ENCODE results near the gene FAM110A. TPM values are rescaled to one million over a fixed set of nuclear protein-coding genes. Genes with fewer than 3 reads are reported as not detected.

FAM110A gene
- total RNA-seq, 1 experiment from 2014 or later = 14.9 TPM

GRCh38 chr20:881783-882144, 48.2 kb downstream of the FAM110A start:
- peaks cover 32% of the 10 kb centered on the region for H3K4me1 Mint-ChIP-seq (ENCODE audit: low read depth, unreplicated experiment)
- no peak for TF ChIP-seq CTCF (IDR thresholded peaks at IDR 0.05; ENCODE audit: unreplicated experiment)
- peak overlapping the region; percentile 100 for H3K27ac Mint-ChIP-seq (ENCODE audit: unreplicated experiment)
- intact Hi-C loops (cut with micrococcal nuclease; ENCODE audit: unreplicated experiment) = no loop called here
- CTCF ChIA-PET = no interaction called here
- no peak for DNase-seq
- peak overlapping the region; percentile 78 for H3K4me3 Mint-ChIP-seq (ENCODE audit: low read depth, unreplicated experiment)
- TSS peak; percentile 77 for BruUV-seq (replicated peaks)
- no peaks in the 10 kb centered on the region for H3K27me3 Mint-ChIP-seq (ENCODE audit: unreplicated experiment)
- no peaks in the 10 kb centered on the region for H3K9me3 Mint-ChIP-seq (ENCODE audit: low read depth, unreplicated experiment)
- H3K36me3 Mint-ChIP-seq (ENCODE audit: insufficient read depth, unreplicated experiment) = peaks cover 8% of the 10 kb centered on the region

- Mint-ChIP-seq H3K27ac (ENCODE audit: unreplicated experiment) (no peak overlapping the region), H3K4me1 (ENCODE audit: low read depth, unreplicated experiment) (peaks cover 25% of the 10 kb centered on the region), H3K27me3 (ENCODE audit: unreplicated experiment) (peaks cover 3% of the 10 kb centered on the region), H3K4me3 (ENCODE audit: low read depth, unreplicated experiment) (no peak overlapping the region), H3K36me3 (ENCODE audit: insufficient read depth, unreplicated experiment) (peaks cover 8% of the 10 kb centered on the region), H3K9me3 (ENCODE audit: low read depth, unreplicated experiment) (no peaks in the 10 kb centered on the region)
- intact Hi-C loops (cut with micrococcal nuclease; ENCODE audit: unreplicated experiment) = no loop called here
- no peak for DNase-seq
- BruUV-seq (replicated peaks) = no TSS peak
- no peak for TF ChIP-seq CTCF (IDR thresholded peaks at IDR 0.05; ENCODE audit: unreplicated experiment)
- CTCF ChIA-PET = no interaction called here
Measured at GRCh38 chr20:884983-885952, 51.8 kb downstream of the FAM110A start.

- Mint-ChIP-seq H3K36me3 (ENCODE audit: insufficient read depth, unreplicated experiment) (no peaks in the 10 kb centered on the region), H3K4me3 (ENCODE audit: low read depth, unreplicated experiment) (no peak overlapping the region), H3K27ac (ENCODE audit: unreplicated experiment) (no peak overlapping the region), H3K4me1 (ENCODE audit: low read depth, unreplicated experiment) (peaks cover 8% of the 10 kb centered on the region), H3K27me3 (ENCODE audit: unreplicated experiment) (peaks cover 22% of the 10 kb centered on the region), H3K9me3 (ENCODE audit: low read depth, unreplicated experiment) (no peaks in the 10 kb centered on the region)
- no peak for TF ChIP-seq CTCF (IDR thresholded peaks at IDR 0.05; ENCODE audit: unreplicated experiment)
- BruUV-seq (replicated peaks) = no TSS peak
- CTCF ChIA-PET = no interaction called here
- intact Hi-C loops (cut with micrococcal nuclease; ENCODE audit: unreplicated experiment) = no loop called here
- no peak for DNase-seq
Measured at GRCh38 chr20:887137-887536, 53.6 kb downstream of the FAM110A start.

- CTCF ChIA-PET = no interaction called here
- no peak overlapping the region for H3K4me3 Mint-ChIP-seq (ENCODE audit: low read depth, unreplicated experiment)
- intact Hi-C loops (cut with micrococcal nuclease; ENCODE audit: unreplicated experiment) = no loop called here
- H3K9me3 Mint-ChIP-seq (ENCODE audit: low read depth, unreplicated experiment) = no peaks in the 10 kb centered on the region
- H3K36me3 Mint-ChIP-seq (ENCODE audit: insufficient read depth, unreplicated experiment) = no peaks in the 10 kb centered on the region
- no TSS peak for BruUV-seq (replicated peaks)
- peaks cover 8% of the 10 kb centered on the region for H3K4me1 Mint-ChIP-seq (ENCODE audit: low read depth, unreplicated experiment)
- DNase-seq = no peak
- peaks cover 31% of the 10 kb centered on the region for H3K27me3 Mint-ChIP-seq (ENCODE audit: unreplicated experiment)
- H3K27ac Mint-ChIP-seq (ENCODE audit: unreplicated experiment) = no peak overlapping the region
- no peak for TF ChIP-seq CTCF (IDR thresholded peaks at IDR 0.05; ENCODE audit: unreplicated experiment)
Measured at GRCh38 chr20:888057-888456, 54.5 kb downstream of the FAM110A start.
